T-cell (primary cell): Measurements from ENCODE around the gene SCN2B. TPM values are rescaled to one million over a fixed set of nuclear protein-coding genes. Genes with fewer than 3 reads are reported as not detected.

ENCODE experiments used
- ATAC-seq, 4 experiments: fragments of 200-7000 bp in 3 of 4; fragments of 150-1000 bp in 1 of 4; cut with Tn5 transposase; replicated peaks in 1 of 4; 1 replicate in 3 of 4; 2 replicates in 1 of 4; pipeline ENCODE4 v1.10.0; 2021; ENCODE audit warnings: moderate library complexity in 3 of 4, mild to moderate bottlenecking in 2 of 4, moderate number of reproducible peaks in 1 of 4
- CTCF ChIA-PET, 2 donors: fragments of 300-600 bp; sonication (Branson Sonifier 250); formaldehyde crosslinking; loops; one replicate each; lab custom pipeline; 2022; ENCODE audit warnings: antibody characterized with exemption in 2 of 2; lab: Charles Lee
- POLR2A ChIA-PET, 2 donors: fragments of 300-600 bp; sonication (Branson Sonifier 250); formaldehyde crosslinking; loops; one replicate each; lab custom pipeline; 2022; ENCODE audit warnings: antibody characterized with exemption in 2 of 2; lab: Charles Lee
- DNase-seq, 35 experiments: peaks; one replicate each; pipeline versions ENCODE4 v3.0.0 to v3.0.0-alpha.2; 2013 to 2023
- H3K27ac ChIP-seq: one replicate; pipeline ENCODE4 v1.5.1; 2013; ENCODE audit warnings: low read length
- H3K27me3 ChIP-seq, 2 experiments: replicated peaks in 1 of 2; 1 replicate in 1 of 2; 2 replicates in 1 of 2; pipeline versions ENCODE4 v1.6.1 to v1.7.0; 2013; ENCODE audit warnings: low read length in 1 of 2, mixed read lengths in 1 of 2; ENCODE audit not compliant: control insufficient read depth in 2 of 2, insufficient read depth in 2 of 2; ENCODE audit errors: extremely low read depth in 1 of 2
- H3K36me3 ChIP-seq, 2 donors: 1 replicate in 1 of 2; 2 replicates in 1 of 2; pipeline versions ENCODE4 v1.6.1 to v1.7.0; 2013; ENCODE audit warnings: low read length in 1 of 2; ENCODE audit not compliant: control insufficient read depth in 2 of 2, insufficient read depth in 1 of 2; ENCODE audit errors: extremely low read depth in 1 of 2
- H3K4me1 ChIP-seq, 2 experiments: 1 replicate in 1 of 2; 2 replicates in 1 of 2; pipeline versions ENCODE4 v1.6.1 to v1.7.0; 2013; ENCODE audit warnings: low read length in 2 of 2, mixed read lengths in 1 of 2; ENCODE audit not compliant: insufficient read depth in 2 of 2, control insufficient read depth in 1 of 2; ENCODE audit errors: extremely low read depth in 1 of 2
- H3K4me3 ChIP-seq, 2 donors: 1 replicate in 1 of 2; 2 replicates in 1 of 2; pipeline versions ENCODE4 v1.5.1 to v1.7.0; 2013; ENCODE audit warnings: mild to moderate bottlenecking in 2 of 2, low read length in 1 of 2, moderate library complexity in 1 of 2; ENCODE audit not compliant: control insufficient read depth in 1 of 2; ENCODE audit errors: extremely low read depth in 1 of 2
- H3K9me3 ChIP-seq: 2 replicates; pipeline ENCODE4 v1.7.0; 2013
- H3K27ac Mint-ChIP-seq, 2 donors: one replicate each; pipeline ENCODE4 v1.8.0; 2020 to 2021; ENCODE audit warnings: mild to moderate bottlenecking in 2 of 2, mixed read lengths in 2 of 2
- H3K27me3 Mint-ChIP-seq, 2 donors: one replicate each; pipeline ENCODE4 v1.8.0; 2021 to 2022; ENCODE audit warnings: mixed read lengths in 2 of 2
- H3K36me3 Mint-ChIP-seq: one replicate; pipeline ENCODE4 v1.8.0; 2021; ENCODE audit warnings: mixed read lengths
- H3K4me1 Mint-ChIP-seq, 3 donors: one replicate each; pipeline ENCODE4 v1.8.0; 2020 to 2022; ENCODE audit warnings: mixed read lengths in 3 of 3, mild to moderate bottlenecking in 1 of 3
- H3K4me3 Mint-ChIP-seq, 3 donors: one replicate each; pipeline ENCODE4 v1.8.0; 2020 to 2022; ENCODE audit warnings: mild to moderate bottlenecking in 3 of 3, mixed read lengths in 3 of 3, moderate library complexity in 3 of 3
- H3K9me3 Mint-ChIP-seq, 3 donors: one replicate each; pipeline ENCODE4 v1.8.0; 2020 to 2022; ENCODE audit warnings: mixed read lengths in 3 of 3
- WGBS: methylation state at CpG from one replicate; pipeline ENCODE4 v1.1.5; 2013; ENCODE audit warnings: missing lambda C conversion rate; ENCODE audit not compliant: insufficient coverage; 5-methylcytosine and 5-hydroxymethylcytosine counted together
- total RNA-seq, 35 experiments: library from RNA in 6 of 35; stranded (reverse) in 6 of 35; fragments of 120-200 nt in 1 of 35; gene quantifications; one replicate each; pipeline versions ENCODE4 v1.2.1 to v1.2.4 and lab custom pipeline; 2013 to 2026

SCN2B gene
- total RNA-seq, 5 donors from 2014 or later (not counting 1 experiment from before 2014, with no cell fraction given) = 0.06 TPM; not detected in 4

- Histone ChIP-seq H3K4me3 (no peak overlapping the region), H3K36me3 (no peaks in the 10 kb centered on the region), H3K27ac (no peak overlapping the region), H3K9me3 (no peaks in the 10 kb centered on the region), H3K4me1 (peaks cover 0 to 3% of the 10 kb centered on the region in 2 experiments), H3K27me3 (peaks cover 0 to 24% of the 10 kb centered on the region in 2 experiments)
- peak in 2 of 4 experiments; percentile 68 to 74 for ATAC-seq
- ChIA-PET CTCF (no interaction called here), POLR2A (no interaction called here)
- peak overlapping the region in 1 of 3 donors; percentile 9 for H3K4me3 Mint-ChIP-seq
- peaks cover 20% of the 10 kb centered on the region in 2 donors for H3K27me3 Mint-ChIP-seq
- 30% methylated on average over 6 of the region's 9 CpGs for WGBS
- H3K27ac Mint-ChIP-seq = no peak overlapping the region
- peaks cover 3% of the 10 kb centered on the region for H3K36me3 Mint-ChIP-seq
- peaks cover 0 to 6% (median 0%) of the 10 kb centered on the region in 3 donors for H3K9me3 Mint-ChIP-seq
- H3K4me1 Mint-ChIP-seq = peaks cover 15 to 18% (median 18%) of the 10 kb centered on the region in 3 donors
- DNase-seq = peak in 7 of 35 experiments; percentile 1 to 14 (median 5)
Observed at GRCh38 chr11:118117790-118118601, 58.4 kb downstream of the SCN2B start.

- no peaks in the 10 kb centered on the region for H3K9me3 ChIP-seq
- CTCF ChIA-PET = no interaction called here
- Mint-ChIP-seq H3K4me1 (peaks cover 15 to 18% (median 18%) of the 10 kb centered on the region in 3 donors), H3K27ac (no peak overlapping the region), H3K36me3 (no peaks in the 10 kb centered on the region), H3K27me3 (peaks cover 16 to 20% of the 10 kb centered on the region in 2 donors), H3K9me3 (no peaks in the 10 kb centered on the region), H3K4me3 (no peak overlapping the region)
- POLR2A ChIA-PET = no interaction called here
- no peak overlapping the region for H3K27ac ChIP-seq
- DNase-seq (no peak), ATAC-seq (no peak)
- H3K36me3 ChIP-seq = no peaks in the 10 kb centered on the region
- 89% methylated on average over 6 of the region's 7 CpGs for WGBS
- H3K27me3 ChIP-seq = peaks cover 0 to 36% of the 10 kb centered on the region in 2 experiments
- H3K4me3 ChIP-seq = no peak overlapping the region
- H3K4me1 ChIP-seq = peaks cover 0 to 3% of the 10 kb centered on the region in 2 experiments
Observed at GRCh38 chr11:118115048-118115447, 61.4 kb downstream of the SCN2B start.

- WGBS = no CpG with 5 or more reads among the region's 1 CpG
- ATAC-seq (no peak), DNase-seq (no peak)
- Mint-ChIP-seq H3K27me3 (peaks cover 16 to 20% of the 10 kb centered on the region in 2 donors), H3K36me3 (no peaks in the 10 kb centered on the region), H3K9me3 (no peaks in the 10 kb centered on the region), H3K27ac (no peak overlapping the region), H3K4me1 (peaks cover 15 to 18% (median 18%) of the 10 kb centered on the region in 3 donors), H3K4me3 (no peak overlapping the region)
- H3K9me3 ChIP-seq = no peaks in the 10 kb centered on the region
- ChIA-PET CTCF (no interaction called here), POLR2A (no interaction called here)
- H3K4me1 ChIP-seq = peaks cover 0 to 3% of the 10 kb centered on the region in 2 experiments
- peaks cover 0 to 36% of the 10 kb centered on the region in 2 experiments for H3K27me3 ChIP-seq
- H3K4me3 ChIP-seq = no peak overlapping the region
- no peak overlapping the region for H3K27ac ChIP-seq
- no peaks in the 10 kb centered on the region for H3K36me3 ChIP-seq
Observed at GRCh38 chr11:118114266-118114665, 62.2 kb downstream of the SCN2B start.

GRCh38 chr11:118112711-118113430 is 63.6 kb downstream of the SCN2B start:
- ChIA-PET POLR2A (no interaction called here), CTCF (interaction anchor here in 1 of 2 donors (0.6 kb wide), 1 partner anchor 166 kb away, joined by 3 read pairs; no protein-coding TSS in a partner anchor)
- no peak overlapping the region for H3K4me3 ChIP-seq
- no peak overlapping the region for H3K4me3 Mint-ChIP-seq
- DNase-seq (no peak), ATAC-seq (no peak)
- peaks cover 0 to 44% of the 10 kb centered on the region in 2 experiments for H3K27me3 ChIP-seq
- peaks cover 12 to 14% of the 10 kb centered on the region in 2 donors for H3K27me3 Mint-ChIP-seq
- H3K36me3 Mint-ChIP-seq = no peaks in the 10 kb centered on the region
- 89% methylated on average over 7 of the region's 11 CpGs for WGBS
- no peak overlapping the region for H3K27ac Mint-ChIP-seq
- H3K4me1 ChIP-seq = peaks cover 0 to 3% of the 10 kb centered on the region in 2 experiments
- H3K27ac ChIP-seq = no peak overlapping the region
- H3K9me3 ChIP-seq = no peaks in the 10 kb centered on the region
- no peaks in the 10 kb centered on the region for H3K36me3 ChIP-seq
- H3K4me1 Mint-ChIP-seq = peaks cover 13 to 15% (median 13%) of the 10 kb centered on the region in 3 donors
- no peaks in the 10 kb centered on the region for H3K9me3 Mint-ChIP-seq

Other genes with a start within 250 kb of the SCN2B start
- gene TMPRSS13, start 247.2 kb downstream of the SCN2B start, total RNA-seq = 1 to 10 TPM; 2.1 to 4.7 (median 3.7) TPM
- gene IL10RA, start 190.2 kb downstream of the SCN2B start, total RNA-seq = 100 to 1,000 TPM; 195 to 450 (median 375) TPM
- under 1 TPM in 2 of 5 donors, not detected in 3; 0.51 to 0.66 TPM for gene TMPRSS4, start 99.6 kb downstream of the SCN2B start, total RNA-seq
- 1 to 10 TPM in 1 of 5 donors, under 1 TPM in 4; 0.28 to 1.0 (median 0.36) TPM for gene SMIM35, start 89.7 kb downstream of the SCN2B start, total RNA-seq
- under 1 TPM in 2 of 5 donors, not detected in 3; 0.09 to 0.20 TPM for gene SCN4B, start 23.8 kb downstream of the SCN2B start, total RNA-seq
- gene JAML, start 48.4 kb upstream of the SCN2B start, total RNA-seq = 100 to 1,000 TPM in 2 of 5 donors, 10 to 100 TPM in 3; 60.8 to 165 (median 95.8) TPM
- 10 to 100 TPM in 4 of 5 donors, 1 to 10 TPM in 1; 9.8 to 25.2 (median 16.5) TPM for gene MPZL3, start 75.7 kb upstream of the SCN2B start, total RNA-seq
- gene MPZL2, start 87.7 kb upstream of the SCN2B start, total RNA-seq = 1 to 10 TPM in 4 of 5 donors, under 1 TPM in 1; 0.85 to 5.6 (median 2.0) TPM
- 100 to 1,000 TPM; 555 to 659 (median 596) TPM for gene CD3E, start 128.1 kb upstream of the SCN2B start, total RNA-seq
- gene CD3D, start 166.1 kb upstream of the SCN2B start, total RNA-seq = 100 to 1,000 TPM; 290 to 409 (median 361) TPM
- 100 to 1,000 TPM; 170 to 215 (median 189) TPM for gene CD3G, start 167.7 kb upstream of the SCN2B start, total RNA-seq
- 10 to 100 TPM; 40.7 to 44.9 (median 41.8) TPM for gene UBE4A, start 183.0 kb upstream of the SCN2B start, total RNA-seq
- 100 to 1,000 TPM; 140 to 188 (median 172) TPM for gene ATP5MG, start 225.0 kb upstream of the SCN2B start, total RNA-seq